SU-DHL-6 (cell line): ENCODE measurements around the gene MBL2.

ENCODE experiments used
- H2AFZ ChIP-seq: fragments of 200-600 bp; sonication (generic); 2 replicates; pipeline ENCODE4 v1.6.1; 2014; ENCODE audit warnings: low read depth, mild to moderate bottlenecking, moderate library complexity, mixed read lengths, antibody characterized with exemption, low read length; ENCODE audit not compliant: severe bottlenecking
- H3F3A ChIP-seq: fragments of 200-600 bp; shearing (Covaris generic); 2 replicates; pipeline ENCODE4 v1.6.0; 2016; ENCODE audit warnings: antibody characterized with exemption, mild to moderate bottlenecking; ENCODE audit not compliant: insufficient read depth
- H3K27ac ChIP-seq: fragments of 200-600 bp; sonication (generic); 2 replicates; pipeline ENCODE4 v1.5.1; 2016; ENCODE audit warnings: low read depth, mild to moderate bottlenecking, low read length, moderate library complexity, mixed read lengths
- H3K27me3 ChIP-seq: fragments of 200-600 bp; sonication (generic), shearing (Covaris generic); 2 replicates; pipeline ENCODE4 v1.6.0; 2014; ENCODE audit warnings: mild to moderate bottlenecking, low read length
- H3K36me3 ChIP-seq: fragments of 200-600 bp; sonication (generic); 2 replicates; pipeline ENCODE4 v1.6.1; 2014; ENCODE audit warnings: mild to moderate bottlenecking, low read length, mixed read lengths
- H3K4me2 ChIP-seq: fragments of 300-600, 200-600 bp; shearing (Covaris generic), sonication (generic); 2 replicates; pipeline ENCODE4 v1.6.0; 2014; ENCODE audit warnings: low read length, low read depth, mild to moderate bottlenecking; ENCODE audit not compliant: poor library complexity, severe bottlenecking
- H3K4me3 ChIP-seq: fragments of 200-600 bp; sonication (generic); 2 replicates; pipeline ENCODE4 v1.5.1; 2014; ENCODE audit warnings: antibody characterized with exemption, low read length, mild to moderate bottlenecking, mixed read lengths; ENCODE audit not compliant: insufficient read depth, poor library complexity, severe bottlenecking
- H3K79me2 ChIP-seq: fragments of 200-600 bp; sonication (generic); 2 replicates; pipeline ENCODE4 v1.6.1; 2014; ENCODE audit warnings: mild to moderate bottlenecking, low read length, moderate library complexity; ENCODE audit not compliant: insufficient read depth
- H3K9ac ChIP-seq: fragments of 200-600 bp; sonication (generic); 2 replicates; pipeline ENCODE4 v1.7.0; 2014; ENCODE audit warnings: mild to moderate bottlenecking, low read length
- H3K9me2 ChIP-seq: fragments of 200-600 bp; sonication (generic); replicated peaks from 2 replicates; pipeline ENCODE4 v1.6.1; 2014; ENCODE audit warnings: low read length; ENCODE audit not compliant: insufficient read depth
- H3K9me3 ChIP-seq: fragments of 200-600 bp; sonication (generic); 2 replicates; pipeline ENCODE4 v1.6.1; 2014; ENCODE audit warnings: low read length, mixed read lengths; ENCODE audit not compliant: insufficient read depth
- H4K20me1 ChIP-seq: fragments of 200-600 bp; sonication (generic); 2 replicates; pipeline ENCODE4 v1.6.1; 2014; ENCODE audit warnings: low read depth, mild to moderate bottlenecking, antibody characterized with exemption, low read length, moderate library complexity, mixed read lengths
- CTCF ChIP-seq: fragments of 200-600 bp; sonication (generic); IDR thresholded peaks from one replicate; pipeline ENCODE4 v1.5.1; 2017; ENCODE audit warnings: antibody characterized with exemption, mild to moderate bottlenecking, low read length, moderate library complexity; ENCODE audit not compliant: insufficient read depth, poor library complexity, severe bottlenecking
- EZH2phosphoT487 ChIP-seq: fragments of 200-600 bp; sonication (generic), shearing (Covaris generic); conservative IDR thresholded peaks from 2 replicates; pipeline ENCODE4 v1.6.1; 2018; ENCODE audit warnings: mild to moderate bottlenecking, antibody characterized with exemption, low read length, moderate library complexity, mixed read lengths

MBL2 gene

GRCh38 chr10:52770904-52771303 is 1.7 kb downstream of the MBL2 start:
- H3F3A ChIP-seq, result no peaks in the 10 kb centered on the region
- no peaks in the 10 kb centered on the region for H3K36me3 ChIP-seq
- no peaks in the 10 kb centered on the region for H3K9me2 ChIP-seq
- H3K79me2 ChIP-seq, result no peaks in the 10 kb centered on the region
- no peaks in the 10 kb centered on the region for H3K9me3 ChIP-seq
- no peak overlapping the region for H3K9ac ChIP-seq
- H4K20me1 ChIP-seq, result no peaks in the 10 kb centered on the region
- no peak overlapping the region for H3K4me3 ChIP-seq
- H3K27me3 ChIP-seq, result no peaks in the 10 kb centered on the region
- H2AFZ ChIP-seq, result no peak overlapping the region
- TF ChIP-seq CTCF, result no peak
- no peak for TF ChIP-seq EZH2phosphoT487
- no peak overlapping the region for H3K27ac ChIP-seq
- no peak overlapping the region for H3K4me2 ChIP-seq

GRCh38 chr10:52769966-52770365 is 2.6 kb downstream of the MBL2 start:
- TF ChIP-seq EZH2phosphoT487 (no peak), CTCF (no peak)
- Histone ChIP-seq H3K79me2 (no peaks in the 10 kb centered on the region), H3K4me2 (no peak overlapping the region)

GRCh38 chr10:52768001-52768532 is 4.5 kb downstream of the MBL2 start:
- H3K27me3 ChIP-seq, result no peaks in the 10 kb centered on the region
- no peak overlapping the region for H2AFZ ChIP-seq
- no peak overlapping the region for H3K4me2 ChIP-seq
- no peak overlapping the region for H3K4me3 ChIP-seq
- H3K9me2 ChIP-seq, result no peaks in the 10 kb centered on the region
- TF ChIP-seq CTCF, result no peak
- TF ChIP-seq EZH2phosphoT487, result no peak
- no peaks in the 10 kb centered on the region for H3K9me3 ChIP-seq
- H3K79me2 ChIP-seq, result no peaks in the 10 kb centered on the region
- no peak overlapping the region for H3K27ac ChIP-seq
- no peak overlapping the region for H3K9ac ChIP-seq
- no peaks in the 10 kb centered on the region for H3F3A ChIP-seq
- H4K20me1 ChIP-seq, result no peaks in the 10 kb centered on the region
- H3K36me3 ChIP-seq, result no peaks in the 10 kb centered on the region

More at GRCh38 chr10:52769966-52770365, 2.6 kb downstream of the MBL2 start:
- H3K36me3 ChIP-seq, result no peaks in the 10 kb centered on the region
- no peaks in the 10 kb centered on the region for H3K9me2 ChIP-seq
- H3K27me3 ChIP-seq, result no peaks in the 10 kb centered on the region
- H3K27ac ChIP-seq, result no peak overlapping the region
- no peaks in the 10 kb centered on the region for H3K9me3 ChIP-seq
- H4K20me1 ChIP-seq, result no peaks in the 10 kb centered on the region
- no peak overlapping the region for H2AFZ ChIP-seq
- H3F3A ChIP-seq, result no peaks in the 10 kb centered on the region
- no peak overlapping the region for H3K9ac ChIP-seq
- no peak overlapping the region for H3K4me3 ChIP-seq

GRCh38 chr10:52762088-52762487 is 10.5 kb downstream of the MBL2 start:
- Histone ChIP-seq H3K4me3 (no peak overlapping the region), H3F3A (no peaks in the 10 kb centered on the region), H3K27me3 (no peaks in the 10 kb centered on the region), H3K27ac (no peak overlapping the region), H3K9me2 (no peaks in the 10 kb centered on the region), H3K4me2 (no peak overlapping the region), H3K79me2 (no peaks in the 10 kb centered on the region), H4K20me1 (no peaks in the 10 kb centered on the region), H2AFZ (no peak overlapping the region), H3K9me3 (no peaks in the 10 kb centered on the region), H3K9ac (no peak overlapping the region), H3K36me3 (no peaks in the 10 kb centered on the region)
- TF ChIP-seq CTCF (no peak), EZH2phosphoT487 (no peak)
